Measurements from ENCODE around the gene COX4I1.

DNA sequence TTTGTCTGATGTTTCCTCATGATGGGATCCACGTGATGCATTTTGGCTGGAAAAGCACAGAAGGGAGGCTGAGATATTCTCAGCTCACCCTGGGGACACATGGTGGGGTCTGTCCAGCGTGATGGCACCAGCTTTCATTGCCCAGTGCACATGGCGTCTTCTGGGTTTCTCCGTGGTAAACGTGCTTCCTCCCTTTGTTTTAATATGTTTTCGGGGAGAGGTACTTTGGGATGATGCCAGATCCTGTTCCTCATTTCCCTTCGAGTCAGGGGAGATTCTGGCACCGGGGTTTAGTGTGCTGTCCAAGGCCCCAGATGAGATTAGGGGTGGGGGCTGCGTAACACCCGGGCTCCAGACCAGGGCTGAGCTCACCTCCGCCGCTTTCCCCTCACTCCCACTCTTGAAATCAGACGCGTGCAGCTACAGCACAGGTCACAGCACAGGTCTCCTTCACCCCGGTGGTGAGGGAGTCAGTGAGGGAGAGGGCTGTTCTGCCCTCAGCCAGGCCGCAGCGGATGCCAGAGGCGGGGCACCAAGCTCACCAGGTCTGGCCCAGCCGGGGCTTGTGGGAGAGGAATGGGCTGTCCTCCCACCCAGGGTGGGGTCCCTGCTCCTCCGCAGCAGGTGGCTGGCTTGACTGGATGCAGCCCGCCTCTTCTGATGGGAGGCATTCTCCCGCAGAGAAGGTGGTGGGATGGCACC, 33.9 kb downstream of the COX4I1 start:
- TF ChIP-seq, protein P1, sequence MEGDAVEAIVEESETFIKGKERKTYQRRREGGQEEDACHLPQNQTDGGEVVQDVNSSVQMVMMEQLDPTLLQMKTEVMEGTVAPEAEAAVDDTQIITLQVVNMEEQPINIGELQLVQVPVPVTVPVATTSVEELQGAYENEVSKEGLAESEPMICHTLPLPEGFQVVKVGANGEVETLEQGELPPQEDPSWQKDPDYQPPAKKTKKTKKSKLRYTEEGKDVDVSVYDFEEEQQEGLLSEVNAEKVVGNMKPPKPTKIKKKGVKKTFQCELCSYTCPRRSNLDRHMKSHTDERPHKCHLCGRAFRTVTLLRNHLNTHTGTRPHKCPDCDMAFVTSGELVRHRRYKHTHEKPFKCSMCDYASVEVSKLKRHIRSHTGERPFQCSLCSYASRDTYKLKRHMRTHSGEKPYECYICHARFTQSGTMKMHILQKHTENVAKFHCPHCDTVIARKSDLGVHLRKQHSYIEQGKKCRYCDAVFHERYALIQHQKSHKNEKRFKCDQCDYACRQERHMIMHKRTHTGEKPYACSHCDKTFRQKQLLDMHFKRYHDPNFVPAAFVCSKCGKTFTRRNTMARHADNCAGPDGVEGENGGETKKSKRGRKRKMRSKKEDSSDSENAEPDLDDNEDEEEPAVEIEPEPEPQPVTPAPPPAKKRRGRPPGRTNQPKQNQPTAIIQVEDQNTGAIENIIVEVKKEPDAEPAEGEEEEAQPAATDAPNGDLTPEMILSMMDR (IDR thresholded peaks at IDR 0.05 in 2 of 3, conservative IDR thresholded peaks at IDR 0.05 in 1 of 3; ENCODE audit: borderline replicate concordance in 1 of 3, insufficient read depth in 1 of 3, low read depth in 2 of 3, low read length in 2 of 3) = no peak
- no peak for TF ChIP-seq POLR2A (IDR thresholded peaks at IDR 0.05; ENCODE audit: borderline replicate concordance, extremely low read depth, insufficient read depth, insufficient read length)

Data from HCT116 (cell line).